Endothelial cell of umbilical vein (primary cell): Measurements from ENCODE around the gene DDX11. TPM values are rescaled to one million over a fixed set of nuclear protein-coding genes. Genes with fewer than 3 reads are reported as not detected.
"Not testable (repeated sequence)": the region's sequence is repeated elsewhere in the genome, so short reads cannot be mapped to it uniquely, and the experiment has no call there.

ENCODE experiments used
- BruUV-seq: library from RNA; stranded (reverse); fragments of 400-500 nt; replicated peaks from 2 replicates; lab custom pipeline; 2021; lab: Mats Ljungman, UMichigan
- CTCF ChIA-PET: fragments of 300-600, 350-600 bp; sonication (Branson Sonifier 250); formaldehyde crosslinking; loops from one replicate; lab custom pipeline; 2021; ENCODE audit warnings: antibody characterized with exemption, inconsistent platforms; lab: Charles Lee
- POLR2A ChIA-PET: fragments of 300-600, 350-600 bp; sonication (Branson Sonifier 250); formaldehyde crosslinking; loops from one replicate; lab custom pipeline; 2021; ENCODE audit warnings: antibody characterized with exemption, inconsistent platforms; lab: Charles Lee
- DNase-seq: peaks from one replicate; pipeline ENCODE4 v3.0.0-alpha.2; 2011; ENCODE audit warnings: low read depth, low spot score
- FAIRE-seq: peaks from 2 replicates; lab custom pipeline; 2011; peaks lifted over from hg19 to GRCh38; lab: Jason Lieb, UNC
- H2AFZ ChIP-seq: 2 replicates; pipeline ENCODE4 v1.6.0; 2012; ENCODE audit warnings: low read depth, low read length, control low read depth, inconsistent platforms
- H3K27ac ChIP-seq: 2 replicates; pipeline ENCODE4 v1.5.1; 2011; ENCODE audit warnings: low read depth, mild to moderate bottlenecking, control low read depth, low read length, moderate library complexity; ENCODE audit not compliant: insufficient read depth
- H3K27me3 ChIP-seq, 2 experiments: 2 replicates each; pipeline versions ENCODE4 v1.6.0 to v1.6.1; 2011; ENCODE audit warnings: low read length in 2 of 2, mixed read lengths in 1 of 2; ENCODE audit not compliant: control insufficient read depth in 2 of 2, insufficient read depth in 2 of 2
- H3K36me3 ChIP-seq, 2 experiments: 2 replicates in 1 of 2; 3 replicates in 1 of 2; pipeline ENCODE4 v1.5.1; 2011; ENCODE audit warnings: low read length in 2 of 2, mild to moderate bottlenecking in 1 of 2, moderate library complexity in 1 of 2; ENCODE audit not compliant: control insufficient read depth in 2 of 2, insufficient read depth in 2 of 2; ENCODE audit errors: extremely low read depth in 1 of 2
- H3K4me1 ChIP-seq: 3 replicates; pipeline ENCODE4 v1.5.1; 2011; ENCODE audit warnings: mild to moderate bottlenecking, low read length; ENCODE audit not compliant: control insufficient read depth, insufficient read depth; ENCODE audit errors: extremely low read depth
- H3K4me2 ChIP-seq: 2 replicates; pipeline ENCODE4 v1.6.1; 2011; ENCODE audit warnings: low read length, control low read depth, mixed read lengths; ENCODE audit not compliant: insufficient read depth
- H3K4me3 ChIP-seq, 3 experiments: fragments of 200-600 bp in 1 of 3; sonication (generic), shearing (Covaris generic) in 1 of 3; replicated peaks in 1 of 3; 2 replicates each; pipeline ENCODE4 v1.5.1; 2011 to 2016; ENCODE audit warnings: control low read depth in 3 of 3, low read length in 3 of 3, mild to moderate bottlenecking in 2 of 3, inconsistent platforms in 1 of 3, low read depth in 1 of 3, moderate library complexity in 1 of 3; ENCODE audit not compliant: insufficient read depth in 1 of 3
- H3K79me2 ChIP-seq: 2 replicates; pipeline ENCODE4 v1.6.0; 2012; ENCODE audit warnings: low read length, inconsistent platforms; ENCODE audit not compliant: control insufficient read depth, insufficient read depth
- H3K9ac ChIP-seq: replicated peaks from 2 replicates; pipeline ENCODE3; 2011; ENCODE audit warnings: low read length, control low read depth; ENCODE audit not compliant: insufficient read depth; ENCODE audit errors: extremely low read depth
- H3K9me1 ChIP-seq: replicated peaks from 3 replicates; pipeline ENCODE4 v1.6.0; 2011; ENCODE audit warnings: mild to moderate bottlenecking, low read length; ENCODE audit not compliant: control insufficient read depth, insufficient read depth; ENCODE audit errors: extremely low read depth
- H3K9me3 ChIP-seq: replicated peaks from 2 replicates; pipeline ENCODE4 v1.5.1; 2012; ENCODE audit warnings: low read length, inconsistent platforms; ENCODE audit not compliant: control insufficient read depth, insufficient read depth
- H4K20me1 ChIP-seq: replicated peaks from 2 replicates; pipeline ENCODE3; 2011; ENCODE audit warnings: mild to moderate bottlenecking, low read length; ENCODE audit not compliant: control insufficient read depth, insufficient read depth; ENCODE audit errors: extremely low read depth
- JUN ChIP-seq: IDR thresholded peaks from 2 replicates; pipeline ENCODE4 v1.6.1; 2011; ENCODE audit warnings: borderline replicate concordance, low read depth; ENCODE audit not compliant: insufficient read length, insufficient read depth
- dilution Hi-C: fragments of 300-500 bp; cut with MboI; formaldehyde crosslinking; loops from one replicate; pipeline ENCODE4 v1.15.0; 2019; ENCODE audit warnings: low sequenced_read_pairs; ENCODE audit not compliant: extremely low pct_ligation_motif_present
- intact Hi-C: fragments of 100-400 bp; cut with micrococcal nuclease; formaldehyde crosslinking; loops from one replicate; pipeline ENCODE4 v1.10.0; 2022
- polyA plus RNA-seq, 4 experiments: library from polyadenylated mRNA; depleted of rRNA in 3 of 4; stranded (reverse) in 3 of 4; unstranded in 1 of 4; fragments of >200 nt; gene quantifications; 2 replicates each; pipeline versions ENCODE4 v1.2.1 to v1.2.3, GENCODE V29; 2011 to 2012; ENCODE audit warnings: missing spikeins in 1 of 4
- total RNA-seq: library from RNA; stranded (reverse); gene quantifications from 2 replicates; pipeline ENCODE4 v1.2.3, GENCODE V29; 2021

The DDX11 gene
- total and polyA plus RNA-seq, 2 donors (not counting 3 experiments of a cell fraction or from before 2014, with no cell fraction given) = 20.8 to 71.4 TPM

DNA sequence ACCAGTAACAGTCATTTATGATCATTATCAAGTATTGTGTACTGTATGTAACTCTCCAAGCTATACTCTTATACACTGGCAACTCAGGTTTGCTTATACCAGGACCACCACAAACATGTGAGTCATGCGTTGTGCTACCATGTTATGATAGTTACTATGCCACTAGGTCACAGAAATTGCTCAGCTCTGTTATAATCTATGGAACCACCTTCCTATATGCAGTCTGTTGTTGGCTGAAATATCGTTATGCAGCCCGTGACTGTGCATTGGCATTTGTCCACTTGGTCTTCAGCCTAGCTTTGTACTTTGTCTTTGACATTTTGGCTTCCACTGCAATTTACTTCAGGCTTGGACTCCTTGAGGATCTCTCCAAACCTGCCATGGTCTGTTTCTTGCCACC, 7.5 kb upstream of the DDX11 start:
- FAIRE-seq (peak; percentile 59), DNase-seq (peak; percentile 90)
- H4K20me1 ChIP-seq, dilution Hi-C loops, H2AFZ ChIP-seq, H3K9ac ChIP-seq, H3K36me3 ChIP-seq, BruUV-seq, H3K4me2 ChIP-seq, H3K9me1 ChIP-seq, POLR2A ChIA-PET, CTCF ChIA-PET, intact Hi-C loops, H3K9me3 ChIP-seq, H3K4me3 ChIP-seq, H3K27me3 ChIP-seq, H3K4me1 ChIP-seq, H3K79me2 ChIP-seq, H3K27ac ChIP-seq: not testable (repeated sequence)
- peak; percentile 12 for TF ChIP-seq JUN

DNA sequence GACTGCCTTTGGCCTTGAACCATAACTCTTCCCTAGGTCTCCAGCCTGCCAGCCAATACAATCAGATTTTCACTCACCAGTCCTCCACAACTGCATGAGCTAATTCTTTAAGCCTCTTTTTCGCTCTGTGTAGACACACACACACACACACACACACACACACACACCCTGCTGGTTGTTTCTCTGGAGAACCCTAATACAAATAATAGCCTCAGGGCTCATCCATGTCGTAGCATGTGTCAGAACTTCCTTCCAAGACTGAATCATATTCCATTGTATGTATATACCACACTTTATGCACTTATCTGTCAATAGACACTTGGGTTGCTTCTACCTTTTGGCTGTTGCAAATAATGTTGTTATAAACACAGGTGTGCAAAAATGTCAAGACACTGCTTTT, 6.0 kb upstream of the DDX11 start:
- H2AFZ ChIP-seq, H3K27ac ChIP-seq, H3K4me3 ChIP-seq, H3K36me3 ChIP-seq, H4K20me1 ChIP-seq, intact Hi-C loops, H3K4me1 ChIP-seq, DNase-seq, FAIRE-seq, H3K9me1 ChIP-seq, H3K9ac ChIP-seq, dilution Hi-C loops, POLR2A ChIA-PET, H3K79me2 ChIP-seq, H3K4me2 ChIP-seq, BruUV-seq, CTCF ChIA-PET, H3K9me3 ChIP-seq, H3K27me3 ChIP-seq: not testable (repeated sequence)

GRCh38 chr12:31070971-31071740, 2.5 kb upstream of the DDX11 start:
- H2AFZ ChIP-seq, H3K27ac ChIP-seq, dilution Hi-C loops, CTCF ChIA-PET, DNase-seq, H3K9ac ChIP-seq, H3K4me2 ChIP-seq, BruUV-seq, H4K20me1 ChIP-seq, H3K4me3 ChIP-seq, H3K79me2 ChIP-seq, FAIRE-seq, H3K9me1 ChIP-seq, POLR2A ChIA-PET, H3K27me3 ChIP-seq, H3K4me1 ChIP-seq, H3K36me3 ChIP-seq, H3K9me3 ChIP-seq: not testable (repeated sequence)
- intact Hi-C loops = loop anchor here (10.0 kb wide), 1 partner anchor 146 kb away; the partner anchor contains the start of gene TSPAN11

DNA sequence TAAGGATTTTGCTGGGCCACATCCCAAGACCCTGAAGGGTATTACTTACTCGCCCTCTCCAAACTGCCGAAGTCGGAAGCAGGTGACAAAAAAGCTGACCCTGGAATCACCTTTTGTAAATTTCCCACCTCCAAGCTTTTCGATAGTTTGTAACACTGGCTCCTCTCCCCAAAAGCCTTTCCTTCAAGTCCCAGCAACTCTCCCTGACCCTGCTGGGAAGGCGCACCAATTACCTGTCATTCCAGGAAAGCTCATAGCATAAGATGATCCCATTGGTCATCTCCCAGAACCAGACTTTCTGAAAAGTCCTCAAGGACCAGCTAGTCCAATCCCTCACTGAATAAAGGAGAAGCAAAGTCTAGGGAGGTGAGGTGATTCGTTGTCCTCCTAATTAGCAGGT, 698 bp upstream of the DDX11 start:
- H4K20me1 ChIP-seq, H3K4me2 ChIP-seq, H3K4me3 ChIP-seq, FAIRE-seq, H2AFZ ChIP-seq, H3K4me1 ChIP-seq, H3K27ac ChIP-seq, BruUV-seq, H3K27me3 ChIP-seq, dilution Hi-C loops, H3K36me3 ChIP-seq, POLR2A ChIA-PET, H3K9me3 ChIP-seq, DNase-seq, CTCF ChIA-PET, H3K9me1 ChIP-seq: not testable (repeated sequence)
- peaks cover 13% of the 10 kb centered on the region for H3K79me2 ChIP-seq
- peak overlapping the region; percentile 12 for H3K9ac ChIP-seq
- intact Hi-C loops = loop anchor here (10.0 kb wide), 1 partner anchor 148 kb away; the partner anchor contains the start of gene TSPAN11
